Right cardiac atrium (tissue), 5 donors: Measurements from ENCODE around the gene ARHGEF39. TPM values are rescaled to one million over a fixed set of nuclear protein-coding genes. Genes with fewer than 3 reads are reported as not detected.

Experiments
- ATAC-seq, 2 donors: fragments of 200-7000 bp; cut with Tn5 transposase; one replicate each; pipeline versions ENCODE4 v1.8.0 to v1.9.1; 2020; ENCODE audit warnings: moderate library complexity in 2 of 2, mild to moderate bottlenecking in 1 of 2
- DNase-seq, 3 donors: peaks; one replicate each; pipeline ENCODE4 v3.0.0-alpha.2; 2020
- H3K27ac ChIP-seq: one replicate; pipeline ENCODE4 v1.5.1; 2013; ENCODE audit warnings: mild to moderate bottlenecking, low read length, control low read depth, moderate library complexity
- H3K27me3 ChIP-seq: one replicate; pipeline ENCODE4 v1.6.1; 2013; ENCODE audit not compliant: control insufficient read depth, insufficient read depth
- H3K4me1 ChIP-seq: one replicate; pipeline ENCODE4 v1.6.1; 2013; ENCODE audit warnings: low read length; ENCODE audit not compliant: control insufficient read depth, insufficient read depth
- H3K4me3 ChIP-seq: one replicate; pipeline ENCODE4 v1.5.1; 2013; ENCODE audit warnings: low read length, control low read depth
- H3K9me3 ChIP-seq: one replicate; pipeline ENCODE4 v1.6.1; 2013; ENCODE audit warnings: low read length; ENCODE audit not compliant: control insufficient read depth
- WGBS: extraction: QIAGEN DNeasy Blood & Tissue Kit; methylation state at CpG from one replicate; pipeline ENCODE4 v1.1.7; 2013; 5-methylcytosine and 5-hydroxymethylcytosine counted together
- intact Hi-C, 4 donors: fragments of 100-400 bp; cut with DNase I; formaldehyde crosslinking; loops; one replicate each; pipeline versions ENCODE4 v1.11.0 to v1.14.0; 2022 to 2023
- long read RNA-seq, 4 donors: library from polyadenylated mRNA; unstranded; transcript quantifications; one replicate each; pipeline ENCODE4 v2.0.0, GENCODE V29; 2020 to 2021
- polyA plus RNA-seq: library from polyadenylated mRNA; stranded (reverse); fragments of 200-250 nt; gene quantifications from one replicate; pipeline ENCODE4 v1.2.3, GENCODE V29; 2013
- total RNA-seq, 4 donors: library from RNA; stranded (reverse); fragmentation: NEBNext Ultra II Directional; extraction: Animal tissue kit (Norgen Biotek cat#: 25700); gene quantifications; one replicate each; pipeline ENCODE4 v1.2.1, GENCODE V29; 2021
- donor health status: healthy with polysubstance abuse.
- donor health status: DM: no; HTN: yes; CAD: no.
- donor health status: DM: no; HTN: no; CAD: no.
- donor health status: DM: no; HTN: yes; CAD: no; lungs with severe emphysema.
- donor health status: DM: yes; HTN: yes; CAD: no.

ARHGEF39 gene
- total RNA-seq: under 1 TPM in 3 of 4 donors, not detected in 1; 0.29 to 0.50 (median 0.34) TPM
- 0.52 TPM for polyA plus RNA-seq
- long read RNA-seq, donor 1: 0 reads
- long read RNA-seq, donor 2: 0 reads
- long read RNA-seq, donor 3, partial matches to known transcripts: 0 of 1 reads
- long read RNA-seq, donor 3, other reads (novel, unspliced or antisense): 1 of 1 reads
- long read RNA-seq, donor 4, partial matches to known transcripts: 0 of 2 reads
- long read RNA-seq, donor 4, other reads (novel, unspliced or antisense): 2 of 2 reads

- intact Hi-C loops: loop anchor here in 3 of 4 donors (5.0 to 10.0 kb wide), 3 partner anchors 32 to 68 kb away; partner anchors contain the start of genes CREB3 (in 2 of the 3) and TLN1 (in 2 of the 3)
- H3K4me3 ChIP-seq: peak within 1 kb of the TSS; percentile 48
- peak; percentile 86 to 88 for ATAC-seq
- H3K27ac ChIP-seq: peak within 1 kb of the TSS; percentile 29
- WGBS: 8% methylated on average over 58 of the region's 58 CpGs
- no peaks in the 10 kb centered on the region for H3K9me3 ChIP-seq
- H3K4me1 ChIP-seq: no peaks in the 10 kb centered on the region
- H3K27me3 ChIP-seq: no peaks in the 10 kb centered on the region
- DNase-seq: peak; percentile 84 to 93 (median 93)
Observed at GRCh38 chr9:35664531-35665470, at the start of gene ARHGEF39. Gene ARHGEF39 (minus strand): TSS chr9:35665195. CDS start chr9:35665169, 26 bp downstream.

- intact Hi-C loops: no loop called here
- no peaks in the 10 kb centered on the region for H3K9me3 ChIP-seq
- no peaks in the 10 kb centered on the region for H3K27me3 ChIP-seq
- DNase-seq: peak in 1 of 3 donors; percentile 23
- H3K4me1 ChIP-seq: no peaks in the 10 kb centered on the region
- no peak for ATAC-seq
- whole genome bisulfite sequencing: 91% methylated on average over 6 of the region's 6 CpGs
- H3K27ac ChIP-seq: no peak overlapping the region
- H3K4me3 ChIP-seq: no peak overlapping the region
Observed at GRCh38 chr9:35714123-35714522, 49.1 kb upstream of the ARHGEF39 start.

GRCh38 chr9:35713578-35713977, 48.6 kb upstream of the ARHGEF39 start:
- H3K9me3 ChIP-seq: no peaks in the 10 kb centered on the region
- H3K4me3 ChIP-seq: no peak overlapping the region
- 90% methylated on average over 3 of the region's 3 CpGs for WGBS
- DNase-seq (no peak), ATAC-seq (no peak)
- intact Hi-C loops: no loop called here
- H3K27ac ChIP-seq: no peak overlapping the region
- no peaks in the 10 kb centered on the region for H3K4me1 ChIP-seq
- H3K27me3 ChIP-seq: no peaks in the 10 kb centered on the region

GRCh38 chr9:35712762-35713400, 47.9 kb upstream of the ARHGEF39 start:
- ATAC-seq (no peak), DNase-seq (peak in 1 of 3 donors; percentile 35)
- WGBS: 89% methylated on average over 11 of the region's 11 CpGs
- Histone ChIP-seq H3K4me3 (no peak overlapping the region), H3K27ac (no peak overlapping the region), H3K4me1 (no peaks in the 10 kb centered on the region), H3K27me3 (no peaks in the 10 kb centered on the region), H3K9me3 (no peaks in the 10 kb centered on the region)
- intact Hi-C loops: no loop called here

GRCh38 chr9:35711501-35712428, 46.8 kb upstream of the ARHGEF39 start:
- intact Hi-C loops: no loop called here
- H3K4me3 ChIP-seq: no peak overlapping the region
- H3K27ac ChIP-seq: peak overlapping the region; percentile 78
- H3K27me3 ChIP-seq: no peaks in the 10 kb centered on the region
- no peaks in the 10 kb centered on the region for H3K4me1 ChIP-seq
- DNase-seq (peak in 1 of 3 donors; percentile 41), ATAC-seq (peak in 1 of 2 donors; percentile 32)
- 79% methylated on average over 21 of the region's 21 CpGs for WGBS
- H3K9me3 ChIP-seq: no peaks in the 10 kb centered on the region

- H3K27ac ChIP-seq: peak overlapping the region; percentile 78
Observed at GRCh38 chr9:35710818-35711500, 46.0 kb upstream of the ARHGEF39 start.

GRCh38 chr9:35708146-35708545, 43.2 kb upstream of the ARHGEF39 start:
- intact Hi-C loops: no loop called here
- 95% methylated on average over 4 of the region's 4 CpGs for WGBS
- DNase-seq: peak in 1 of 3 donors; percentile 27

More at GRCh38 chr9:35710818-35711500, 46.0 kb upstream of the ARHGEF39 start:
- ATAC-seq: peak; percentile 17 to 20
- H3K4me3 ChIP-seq: no peak overlapping the region
- H3K27me3 ChIP-seq: no peaks in the 10 kb centered on the region
- WGBS: 52% methylated on average over 7 of the region's 7 CpGs
- DNase-seq: peak in 1 of 3 donors; percentile 55
- intact Hi-C loops: no loop called here
- H3K9me3 ChIP-seq: no peaks in the 10 kb centered on the region
- H3K4me1 ChIP-seq: no peaks in the 10 kb centered on the region

GRCh38 chr9:35706951-35707350, 42.0 kb upstream of the ARHGEF39 start:
- ATAC-seq: no peak
- Histone ChIP-seq H3K4me1 (no peaks in the 10 kb centered on the region), H3K27me3 (no peaks in the 10 kb centered on the region), H3K4me3 (no peak overlapping the region), H3K9me3 (no peaks in the 10 kb centered on the region), H3K27ac (no peak overlapping the region)
- no peak for DNase-seq
- intact Hi-C loops: no loop called here
- 85% methylated on average over 10 of the region's 10 CpGs for WGBS

More at GRCh38 chr9:35708146-35708545, 43.2 kb upstream of the ARHGEF39 start:
- ATAC-seq: no peak
- Histone ChIP-seq H3K9me3 (no peaks in the 10 kb centered on the region), H3K27ac (no peak overlapping the region), H3K27me3 (no peaks in the 10 kb centered on the region), H3K4me3 (no peak overlapping the region), H3K4me1 (no peaks in the 10 kb centered on the region)

GRCh38 chr9:35705836-35706430, 40.9 kb upstream of the ARHGEF39 start:
- ATAC-seq (no peak), DNase-seq (no peak)
- H3K4me1 ChIP-seq: no peaks in the 10 kb centered on the region
- H3K27me3 ChIP-seq: no peaks in the 10 kb centered on the region
- no peak overlapping the region for H3K4me3 ChIP-seq
- WGBS: 92% methylated on average over 7 of the region's 7 CpGs
- intact Hi-C loops: no loop called here
- no peak overlapping the region for H3K27ac ChIP-seq
- H3K9me3 ChIP-seq: no peaks in the 10 kb centered on the region
